ENCODE measurements around the gene OR5I1.
A peak's percentile ranks its signal among the peaks of the same experiment; 100 is the strongest.
"Not testable (repeated sequence)": the region's sequence is repeated elsewhere in the genome, so short reads cannot be mapped to it uniquely, and the experiment has no call there.

The OR5I1 gene

GRCh38 chr11:55942785-55943392, 6.7 kb upstream of the OR5I1 start:
- in situ Hi-C loops (cut with HindIII; ENCODE audit: low sequenced_read_pairs): no loop called here
- H3K4me3 ChIP-seq (ENCODE audit: low read depth, low read length): no peak overlapping the region
- DNase-seq (ENCODE audit: low read depth, low spot score): peak; percentile 1
- TF ChIP-seq CTCF (IDR thresholded peaks at IDR 0.05; ENCODE audit: low read depth, low read length): peak; percentile 12

DNA sequence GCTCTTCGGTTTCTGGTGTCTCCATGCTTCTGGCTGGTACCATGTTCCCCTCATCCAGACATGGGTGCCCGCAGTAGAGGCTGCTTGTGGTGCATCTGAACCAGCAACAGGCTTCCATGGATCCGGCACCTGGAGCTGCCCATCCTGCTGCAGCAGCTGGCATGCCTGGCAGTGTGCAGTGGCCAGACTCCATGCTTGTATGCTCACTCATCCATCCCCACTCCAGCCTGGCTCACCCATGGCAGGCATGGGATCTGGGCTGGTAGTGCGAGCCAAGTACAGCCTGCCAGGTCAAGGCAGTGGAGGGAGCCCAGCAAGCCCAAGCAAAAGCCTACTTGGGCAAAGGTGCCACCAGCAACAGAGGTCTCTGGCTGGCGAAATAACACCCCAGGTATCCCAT, 15.7 kb downstream of the OR5I1 start:
- no peak for DNase-seq (ENCODE audit: low read depth, low spot score)
- no peak for TF ChIP-seq CTCF (IDR thresholded peaks at IDR 0.05; ENCODE audit: low read depth, low read length)
- H3K4me3 ChIP-seq (ENCODE audit: low read depth, low read length): no peak overlapping the region
- in situ Hi-C loops (cut with HindIII; ENCODE audit: low sequenced_read_pairs): no loop called here

GRCh38 chr11:55914482-55914881, 21.7 kb downstream of the OR5I1 start, which contains the start of gene OR5W2:
OR5W2 (minus strand) TSS chr11:55914582; CDS start chr11:55914582, 0 bp downstream.
- DNase-seq (ENCODE audit: low read depth, low spot score): no peak
- TF ChIP-seq CTCF (IDR thresholded peaks at IDR 0.05; ENCODE audit: low read depth, low read length): no peak
- no peak within 1 kb of the TSS for H3K4me3 ChIP-seq (ENCODE audit: low read depth, low read length)
- in situ Hi-C loops (cut with HindIII; ENCODE audit: low sequenced_read_pairs): no loop called here

DNA sequence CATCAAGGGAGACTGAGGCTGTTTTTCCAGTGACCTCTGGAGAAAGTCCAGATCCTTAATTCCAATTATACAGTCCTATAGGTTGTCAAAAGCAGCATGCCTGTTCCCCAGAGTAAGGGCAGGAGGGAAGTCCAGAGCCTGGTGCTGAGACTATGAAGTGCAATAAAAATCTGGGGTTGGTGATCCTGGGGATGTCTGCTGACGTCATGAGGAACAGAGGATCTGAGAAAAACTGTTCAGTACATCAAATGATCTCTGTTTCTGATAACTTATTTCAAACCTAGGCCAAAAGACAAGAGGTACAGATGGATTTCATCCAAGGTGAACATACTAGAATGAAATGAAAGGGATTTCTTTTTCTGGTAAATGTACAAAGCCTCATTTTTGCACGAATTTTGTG, 33.9 kb downstream of the OR5I1 start:
- in situ Hi-C loops (cut with HindIII; ENCODE audit: low sequenced_read_pairs): no loop called here
- DNase-seq (ENCODE audit: low read depth, low spot score): no peak
- no peak for TF ChIP-seq CTCF (IDR thresholded peaks at IDR 0.05; ENCODE audit: low read depth, low read length)
- no peak overlapping the region for H3K4me3 ChIP-seq (ENCODE audit: low read depth, low read length)

DNA sequence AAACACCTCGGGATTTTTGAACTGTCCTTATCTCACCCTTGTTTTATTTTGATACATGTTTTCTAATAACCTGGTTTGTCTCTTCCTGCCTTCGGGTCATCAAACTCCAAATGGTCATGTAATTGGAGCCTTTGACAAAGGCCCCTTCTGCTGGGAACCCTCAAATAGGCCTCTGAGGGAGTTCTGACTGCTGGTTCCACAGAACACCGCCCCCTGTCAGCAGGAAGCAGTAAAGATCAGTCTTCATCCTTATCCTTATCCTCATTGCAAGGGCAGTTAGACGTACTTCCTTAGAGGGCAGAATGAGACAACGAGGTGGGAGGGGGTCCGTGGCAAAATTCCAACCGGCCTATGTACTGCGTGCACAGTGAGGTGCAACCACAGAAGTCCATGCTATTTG, 41.0 kb downstream of the OR5I1 start:
- no peak overlapping the region for H3K4me3 ChIP-seq (ENCODE audit: low read depth, low read length)
- DNase-seq (ENCODE audit: low read depth, low spot score): no peak
- no peak for TF ChIP-seq CTCF (IDR thresholded peaks at IDR 0.05; ENCODE audit: low read depth, low read length)
- in situ Hi-C loops (cut with HindIII; ENCODE audit: low sequenced_read_pairs): no loop called here

DNA sequence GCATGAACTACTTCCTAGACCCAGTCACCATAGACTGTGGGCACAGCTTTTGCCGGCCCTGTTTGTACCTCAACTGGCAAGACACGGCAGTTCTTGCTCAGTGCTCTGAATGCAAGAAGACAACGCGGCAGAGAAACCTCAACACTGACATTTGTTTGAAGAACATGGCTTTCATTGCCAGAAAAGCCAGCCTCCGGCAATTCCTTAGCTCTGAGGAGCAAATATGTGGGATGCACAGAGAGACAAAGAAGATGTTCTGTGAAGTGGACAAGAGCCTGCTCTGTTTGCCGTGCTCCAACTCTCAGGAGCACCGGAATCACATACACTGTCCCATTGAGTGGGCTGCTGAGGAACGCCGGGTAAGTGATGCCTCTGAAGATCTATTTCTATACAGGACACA, 50.7 kb downstream of the OR5I1 start:
- DNase-seq (ENCODE audit: low read depth, low spot score); in situ Hi-C loops (cut with HindIII; ENCODE audit: low sequenced_read_pairs); H3K4me3 ChIP-seq (ENCODE audit: low read depth, low read length): not testable (repeated sequence)

All from astrocyte of the spinal cord (primary cell).